Measurements from ENCODE around the gene ACTN4. TPM values are rescaled to one million over a fixed set of nuclear protein-coding genes. Genes with fewer than 3 reads are reported as not detected.

The ACTN4 gene
- total RNA-seq, 1 donor from 2014 or later, result 454 TPM

GRCh38 chr19:38665219-38665931 is 17.9 kb downstream of the ACTN4 start:
- H3K27me3 ChIP-seq (ENCODE audit: low read depth), result no peaks in the 10 kb centered on the region
- no peaks in the 10 kb centered on the region for H3K9me3 ChIP-seq
- no peak overlapping the region for H3K4me3 ChIP-seq
- ATAC-seq (no peak), DNase-seq (no peak)
- peak overlapping the region; percentile 85 for H3K27ac ChIP-seq
- intact Hi-C loops (cut with DNase I), result no loop called here
- peaks cover 4% of the 10 kb centered on the region for H3K36me3 ChIP-seq
- H3K4me1 ChIP-seq, result peaks cover 100% of the 10 kb centered on the region
- TF ChIP-seq CTCF (IDR thresholded peaks at IDR 0.05), result no peak

DNA sequence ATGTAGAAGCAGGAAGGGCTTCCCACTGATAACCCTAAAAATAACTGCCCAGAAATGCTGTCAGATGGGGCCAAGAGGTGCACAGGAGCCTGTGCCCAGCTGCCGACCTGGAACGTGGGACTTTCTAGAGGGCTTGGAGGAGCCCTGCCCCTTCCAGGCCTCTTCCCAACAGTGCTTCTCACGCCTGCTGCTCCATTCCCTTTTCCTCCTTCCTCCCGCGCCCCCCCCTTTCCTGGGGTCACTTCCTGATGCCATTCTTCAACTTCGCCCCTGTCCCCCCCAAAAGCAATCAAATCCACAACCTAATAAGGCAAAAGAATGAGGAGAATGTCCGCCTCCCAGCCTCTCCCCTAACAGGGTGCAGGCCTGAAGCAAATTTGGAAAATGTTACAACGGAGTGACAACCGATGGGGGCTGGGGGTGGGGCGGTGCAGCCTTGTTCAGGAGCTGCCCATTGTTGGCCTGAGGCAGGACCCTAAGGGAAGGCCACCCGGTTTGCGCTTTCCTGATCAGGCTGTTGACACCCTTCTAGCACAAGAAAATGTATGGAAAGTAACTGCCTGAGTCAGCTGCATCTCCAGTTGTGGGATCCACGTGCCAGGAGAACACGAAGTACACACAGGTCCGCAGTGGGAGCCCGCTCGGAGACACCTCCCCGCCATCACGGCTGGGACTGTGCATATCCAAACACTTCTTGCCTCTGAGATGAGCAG is 18.7 kb downstream of the ACTN4 start:
- Histone ChIP-seq H3K27me3 (ENCODE audit: low read depth) (no peaks in the 10 kb centered on the region), H3K4me1 (peaks cover 100% of the 10 kb centered on the region), H3K27ac (peak overlapping the region; percentile 85), H3K9me3 (no peaks in the 10 kb centered on the region), H3K36me3 (peaks cover 2% of the 10 kb centered on the region), H3K4me3 (no peak overlapping the region)
- peak; percentile 74 to 76 for ATAC-seq
- intact Hi-C loops (cut with DNase I), result no loop called here
- DNase-seq, result peak; percentile 79
- TF ChIP-seq CTCF (IDR thresholded peaks at IDR 0.05), result no peak

GRCh38 chr19:38666663-38667511 is 19.4 kb downstream of the ACTN4 start:
- Histone ChIP-seq H3K36me3 (no peaks in the 10 kb centered on the region), H3K4me3 (no peak overlapping the region), H3K9me3 (no peaks in the 10 kb centered on the region), H3K27ac (peak overlapping the region; percentile 85), H3K4me1 (peaks cover 100% of the 10 kb centered on the region), H3K27me3 (ENCODE audit: low read depth) (no peaks in the 10 kb centered on the region)
- ATAC-seq (peak; percentile 45 to 67), DNase-seq (no peak)
- no peak for TF ChIP-seq CTCF (IDR thresholded peaks at IDR 0.05)
- intact Hi-C loops (cut with DNase I), result no loop called here

GRCh38 chr19:38667661-38668171 is 20.3 kb downstream of the ACTN4 start:
- H3K36me3 ChIP-seq, result no peaks in the 10 kb centered on the region
- DNase-seq, result no peak
- peak overlapping the region; percentile 85 for H3K27ac ChIP-seq
- H3K4me1 ChIP-seq, result peaks cover 95% of the 10 kb centered on the region
- no peak for ATAC-seq
- H3K4me3 ChIP-seq, result no peak overlapping the region
- intact Hi-C loops (cut with DNase I), result no loop called here
- H3K9me3 ChIP-seq, result no peaks in the 10 kb centered on the region
- TF ChIP-seq CTCF (IDR thresholded peaks at IDR 0.05), result no peak
- no peaks in the 10 kb centered on the region for H3K27me3 ChIP-seq (ENCODE audit: low read depth)

DNA sequence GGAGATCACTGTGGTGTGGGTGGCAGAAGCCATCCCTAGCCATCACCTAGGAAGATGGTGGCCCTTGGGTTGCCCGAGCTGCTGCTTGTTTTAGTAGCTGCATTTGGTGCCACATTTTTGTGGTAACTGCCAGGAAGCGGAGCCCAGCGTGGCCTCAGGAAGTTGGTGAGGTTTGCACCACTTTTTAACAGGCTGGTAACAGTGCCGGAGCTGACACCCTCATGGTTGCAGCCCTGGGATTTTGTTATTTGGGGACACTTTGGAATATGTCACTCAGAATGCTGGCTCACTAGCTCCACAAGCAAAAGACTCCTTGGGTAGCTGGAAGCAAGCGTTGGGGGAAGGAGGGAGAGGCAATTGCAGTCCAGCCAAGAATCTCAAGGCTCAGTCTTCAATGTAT is 22.1 kb downstream of the ACTN4 start:
- H3K27me3 ChIP-seq (ENCODE audit: low read depth), result no peaks in the 10 kb centered on the region
- no peak for DNase-seq
- H3K36me3 ChIP-seq, result no peaks in the 10 kb centered on the region
- H3K4me3 ChIP-seq, result no peak overlapping the region
- H3K27ac ChIP-seq, result peak overlapping the region; percentile 37
- H3K9me3 ChIP-seq, result no peaks in the 10 kb centered on the region
- TF ChIP-seq CTCF (IDR thresholded peaks at IDR 0.05), result no peak
- intact Hi-C loops (cut with DNase I), result no loop called here
- ATAC-seq, result no peak
- H3K4me1 ChIP-seq, result peaks cover 85% of the 10 kb centered on the region
